Uterus (tissue), 4 donors: ENCODE data around the gene NPIPB6. TPM values are rescaled to one million over a fixed set of nuclear protein-coding genes. Genes with fewer than 3 reads are reported as not detected.

Experiments
- DNase-seq, 2 donors: peaks; one replicate each; pipeline ENCODE4 v3.0.0-alpha.2; 2019 to 2020
- H3K27ac ChIP-seq, 2 donors: fragments of 200-600 bp; sonication (generic); 1 replicate in 1 of 2; 2 replicates in 1 of 2; pipeline ENCODE4 v1.5.1; 2016 to 2018
- H3K27me3 ChIP-seq, 2 donors: fragments of 200-600 bp; sonication (generic); one replicate each; pipeline ENCODE4 v1.5.1; 2018 to 2019; ENCODE audit warnings: control low read depth in 1 of 2
- H3K36me3 ChIP-seq, 2 donors: fragments of 200-600 bp; sonication (generic); one replicate each; pipeline ENCODE4 v1.5.1; 2019; ENCODE audit warnings: control low read depth in 1 of 2
- H3K4me1 ChIP-seq, 2 donors: fragments of 200-600 bp; sonication (generic); one replicate each; pipeline ENCODE4 v1.5.1; 2018 to 2019; ENCODE audit warnings: control low read depth in 1 of 2
- H3K4me3 ChIP-seq, 2 donors: fragments of 200-600 bp; sonication (generic); 1 replicate in 1 of 2; 2 replicates in 1 of 2; pipeline ENCODE4 v1.5.1; 2018 to 2019; ENCODE audit warnings: mild to moderate bottlenecking in 1 of 2
- H3K9me3 ChIP-seq, 2 donors: fragments of 200-600 bp; sonication (generic); one replicate each; pipeline ENCODE4 v1.5.1; 2019; ENCODE audit warnings: control low read depth in 1 of 2
- POLR2A ChIP-seq, 2 donors: fragments of 450-650 bp; IDR thresholded peaks; one replicate each; pipeline ENCODE4 v1.6.1; 2016; ENCODE audit warnings: antibody characterized with exemption in 2 of 2, mild to moderate bottlenecking in 1 of 2, moderate library complexity in 1 of 2
- intact Hi-C: fragments of 100-400 bp; cut with DNase I; formaldehyde crosslinking; loops from one replicate; pipeline ENCODE4 v1.15.1; 2023; ENCODE audit warnings: low total_unique reads
- total RNA-seq, 4 donors: library from RNA; depleted of rRNA in 3 of 4; stranded (reverse); fragments of >200 nt in 3 of 4; gene quantifications; one replicate each; pipeline versions ENCODE4 v1.1.0 to v1.2.4, GENCODE V29; 2014 to 2023
- TF ChIP-seq, protein P1 (sequence below), 4 experiments: fragments of 200-600 bp in 2 of 4; fragments of 450-650 bp in 2 of 4; sonication (generic) in 2 of 4; IDR thresholded peaks; one replicate each; pipeline ENCODE4 v1.5.1; 2016 to 2019; ENCODE audit warnings: antibody characterized with exemption in 4 of 4, mild to moderate bottlenecking in 2 of 4, moderate library complexity in 1 of 4
- donor health status: DM: yes; HTN: yes; CAD: no.

NPIPB6 gene
- total RNA-seq, 4 donors from 2014 or later = 2.0 to 5.9 TPM; not detected in 2

DNA sequence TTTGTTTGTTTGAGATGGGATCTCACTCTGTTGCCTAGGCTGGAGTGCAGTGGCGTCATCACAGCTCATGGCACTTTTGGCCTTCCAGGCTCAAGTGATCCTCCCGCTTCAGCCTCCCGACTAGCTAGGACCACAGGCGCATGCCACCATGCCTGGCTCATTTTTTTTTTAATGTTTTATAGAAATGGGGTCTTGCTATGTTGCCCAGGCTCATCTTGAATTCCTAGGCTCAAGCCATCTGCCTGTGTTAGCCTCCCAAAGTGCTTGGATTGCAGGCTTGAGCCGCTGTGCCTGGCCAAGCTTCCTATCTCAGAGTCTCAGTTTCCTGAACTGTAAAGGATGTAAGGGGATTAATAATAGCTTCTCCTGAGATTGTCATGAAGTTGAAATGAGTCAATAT is 63.0 kb downstream of the NPIPB6 start:
- TF ChIP-seq, protein P1, sequence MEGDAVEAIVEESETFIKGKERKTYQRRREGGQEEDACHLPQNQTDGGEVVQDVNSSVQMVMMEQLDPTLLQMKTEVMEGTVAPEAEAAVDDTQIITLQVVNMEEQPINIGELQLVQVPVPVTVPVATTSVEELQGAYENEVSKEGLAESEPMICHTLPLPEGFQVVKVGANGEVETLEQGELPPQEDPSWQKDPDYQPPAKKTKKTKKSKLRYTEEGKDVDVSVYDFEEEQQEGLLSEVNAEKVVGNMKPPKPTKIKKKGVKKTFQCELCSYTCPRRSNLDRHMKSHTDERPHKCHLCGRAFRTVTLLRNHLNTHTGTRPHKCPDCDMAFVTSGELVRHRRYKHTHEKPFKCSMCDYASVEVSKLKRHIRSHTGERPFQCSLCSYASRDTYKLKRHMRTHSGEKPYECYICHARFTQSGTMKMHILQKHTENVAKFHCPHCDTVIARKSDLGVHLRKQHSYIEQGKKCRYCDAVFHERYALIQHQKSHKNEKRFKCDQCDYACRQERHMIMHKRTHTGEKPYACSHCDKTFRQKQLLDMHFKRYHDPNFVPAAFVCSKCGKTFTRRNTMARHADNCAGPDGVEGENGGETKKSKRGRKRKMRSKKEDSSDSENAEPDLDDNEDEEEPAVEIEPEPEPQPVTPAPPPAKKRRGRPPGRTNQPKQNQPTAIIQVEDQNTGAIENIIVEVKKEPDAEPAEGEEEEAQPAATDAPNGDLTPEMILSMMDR (IDR thresholded peaks at IDR 0.05) = no peak
- TF ChIP-seq POLR2A (IDR thresholded peaks at IDR 0.05) = no peak
- DNase-seq = no peak
- intact Hi-C loops = no loop called here
- Histone ChIP-seq H3K9me3 (no peaks in the 10 kb centered on the region), H3K36me3 (no peaks in the 10 kb centered on the region), H3K4me3 (no peak overlapping the region), H3K4me1 (no peaks in the 10 kb centered on the region), H3K27ac (no peak overlapping the region), H3K27me3 (no peaks in the 10 kb centered on the region)

GRCh38 chr16:28298511-28298878 is 64.8 kb downstream of the NPIPB6 start:
- TF ChIP-seq, protein P1 (IDR thresholded peaks at IDR 0.05) = no peak
- no peak for TF ChIP-seq POLR2A (IDR thresholded peaks at IDR 0.05)
- Histone ChIP-seq H3K27ac (no peak overlapping the region), H3K9me3 (no peaks in the 10 kb centered on the region), H3K4me1 (no peaks in the 10 kb centered on the region), H3K36me3 (no peaks in the 10 kb centered on the region), H3K27me3 (no peaks in the 10 kb centered on the region), H3K4me3 (no peak overlapping the region)
- intact Hi-C loops = no loop called here
- DNase-seq = no peak

- no peak for TF ChIP-seq POLR2A (IDR thresholded peaks at IDR 0.05)
- TF ChIP-seq, protein P1 (IDR thresholded peaks at IDR 0.05) = no peak
- Histone ChIP-seq H3K27ac (no peak overlapping the region), H3K4me1 (peaks cover 0 to 4% of the 10 kb centered on the region in 2 donors), H3K36me3 (no peaks in the 10 kb centered on the region), H3K4me3 (no peak overlapping the region), H3K9me3 (no peaks in the 10 kb centered on the region), H3K27me3 (no peaks in the 10 kb centered on the region)
- DNase-seq = no peak
- intact Hi-C loops = no loop called here
These were observed 65.4 kb downstream of the NPIPB6 start for GRCh38 chr16:28297784-28298510.

DNA sequence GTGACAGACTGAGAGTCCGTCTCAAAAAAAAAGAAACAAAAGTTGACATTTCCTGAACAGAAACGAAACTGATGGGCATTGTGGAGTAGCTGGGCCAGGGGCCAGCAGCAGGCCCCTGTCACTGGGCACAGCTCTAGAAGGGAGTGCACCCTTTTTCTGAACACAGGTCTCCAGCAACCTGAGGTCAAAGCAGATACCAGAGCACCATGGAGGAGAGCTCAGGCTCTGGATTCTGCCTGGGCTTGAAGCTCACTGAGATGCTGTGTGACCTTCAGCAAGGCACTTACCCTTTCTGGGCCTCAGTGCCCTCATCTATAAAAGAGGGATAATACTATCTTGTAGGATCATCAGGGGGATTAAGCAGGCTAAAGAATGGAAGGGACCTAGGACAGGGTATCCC is 66.0 kb downstream of the NPIPB6 start:
- no peaks in the 10 kb centered on the region for H3K27me3 ChIP-seq
- DNase-seq = no peak
- intact Hi-C loops = no loop called here
- no peak for TF ChIP-seq POLR2A (IDR thresholded peaks at IDR 0.05)
- TF ChIP-seq, protein P1 (IDR thresholded peaks at IDR 0.05) = no peak
- H3K4me3 ChIP-seq = no peak overlapping the region
- H3K4me1 ChIP-seq = peaks cover 0 to 8% of the 10 kb centered on the region in 2 donors
- no peaks in the 10 kb centered on the region for H3K9me3 ChIP-seq
- H3K36me3 ChIP-seq = no peaks in the 10 kb centered on the region
- no peak overlapping the region for H3K27ac ChIP-seq

DNA sequence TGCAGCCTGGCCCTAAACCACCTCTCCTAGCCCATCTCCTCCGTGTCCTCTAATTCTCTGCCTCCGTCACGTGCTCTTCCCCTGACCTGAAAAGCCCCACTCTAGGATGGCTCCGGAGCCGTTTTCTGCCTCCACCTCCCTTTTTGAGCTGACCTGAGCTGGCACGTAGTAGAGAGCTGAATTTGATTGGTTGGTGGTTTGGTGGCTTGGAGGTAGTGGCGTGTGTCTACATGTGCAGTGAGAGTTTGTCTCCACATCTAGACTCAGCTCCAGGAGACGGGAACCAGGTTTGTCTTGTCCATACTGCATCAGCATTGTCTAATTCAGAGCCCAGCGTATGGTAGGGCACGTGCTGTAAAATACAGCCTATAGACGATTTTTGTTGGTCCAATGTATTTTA is 68.0 kb downstream of the NPIPB6 start:
- intact Hi-C loops = no loop called here
- no peaks in the 10 kb centered on the region for H3K27me3 ChIP-seq
- no peaks in the 10 kb centered on the region for H3K9me3 ChIP-seq
- no peak for DNase-seq
- H3K36me3 ChIP-seq = no peaks in the 10 kb centered on the region
- no peak for TF ChIP-seq POLR2A (IDR thresholded peaks at IDR 0.05)
- TF ChIP-seq, protein P1 (IDR thresholded peaks at IDR 0.05) = no peak
- no peak overlapping the region for H3K27ac ChIP-seq
- H3K4me3 ChIP-seq = no peak overlapping the region
- peaks cover 0 to 8% of the 10 kb centered on the region in 2 donors for H3K4me1 ChIP-seq
